ENCODE measurements around the gene CLDN14. TPM values are rescaled to one million over a fixed set of nuclear protein-coding genes. Genes with fewer than 3 reads are reported as not detected.

CLDN14 gene, protein sequence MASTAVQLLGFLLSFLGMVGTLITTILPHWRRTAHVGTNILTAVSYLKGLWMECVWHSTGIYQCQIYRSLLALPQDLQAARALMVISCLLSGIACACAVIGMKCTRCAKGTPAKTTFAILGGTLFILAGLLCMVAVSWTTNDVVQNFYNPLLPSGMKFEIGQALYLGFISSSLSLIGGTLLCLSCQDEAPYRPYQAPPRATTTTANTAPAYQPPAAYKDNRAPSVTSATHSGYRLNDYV
- total RNA-seq, result 0.51 TPM in 1 of 2 replicates, not detected in the other

DNA sequence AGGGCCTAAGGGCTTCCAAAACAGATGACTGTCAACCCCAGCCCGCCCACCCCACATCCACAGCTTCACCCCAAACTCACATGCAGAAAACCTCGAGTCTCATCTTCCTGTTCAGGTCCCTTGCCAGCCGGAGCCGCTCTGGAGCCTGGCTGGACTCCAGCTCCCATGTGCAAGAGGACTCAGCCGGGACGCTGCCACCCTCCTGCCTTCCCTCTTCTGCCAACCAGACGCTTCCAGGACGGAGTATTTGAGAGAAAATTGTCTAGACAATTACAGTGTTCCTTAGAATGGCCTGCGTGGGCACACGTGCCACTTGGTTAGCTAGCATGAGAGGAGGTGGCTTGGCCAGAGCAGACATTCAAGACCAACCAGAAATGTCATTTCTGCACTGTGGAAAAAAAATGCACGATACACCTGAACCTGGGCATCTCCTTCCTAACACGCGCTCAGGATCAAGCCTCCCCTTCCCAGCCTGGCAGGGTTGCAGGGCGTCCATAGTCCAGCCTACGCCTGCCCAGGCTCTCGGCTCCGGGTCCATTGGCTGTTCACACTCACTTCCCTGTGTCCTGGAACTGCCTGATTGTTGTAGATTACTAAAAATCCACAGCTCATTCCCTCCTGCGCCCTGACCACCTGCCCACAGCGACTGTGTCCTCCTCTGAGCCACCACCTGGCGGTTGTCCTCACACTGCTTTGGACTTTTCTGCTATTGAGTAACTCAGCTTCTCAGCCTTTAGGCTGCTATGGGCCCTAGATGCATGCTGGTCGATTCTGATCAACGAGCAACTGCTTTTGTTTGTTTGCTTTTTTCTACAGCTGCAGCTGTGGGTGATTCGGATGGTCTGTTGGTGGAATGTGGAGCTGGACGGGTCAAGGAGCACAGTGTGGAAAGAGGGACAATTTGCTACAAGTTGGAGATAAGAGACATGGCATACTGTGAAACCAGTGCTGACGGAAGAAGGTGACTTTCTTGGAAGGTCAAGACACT, at the start of gene CLDN14:
Gene CLDN14, minus strand, starts transcription at position 708 of the 988 bp plus-strand sequence. CDS start 18,427 bp downstream, outside the sequence.
- intact Hi-C loops (cut with micrococcal nuclease), result no loop called here

DNA sequence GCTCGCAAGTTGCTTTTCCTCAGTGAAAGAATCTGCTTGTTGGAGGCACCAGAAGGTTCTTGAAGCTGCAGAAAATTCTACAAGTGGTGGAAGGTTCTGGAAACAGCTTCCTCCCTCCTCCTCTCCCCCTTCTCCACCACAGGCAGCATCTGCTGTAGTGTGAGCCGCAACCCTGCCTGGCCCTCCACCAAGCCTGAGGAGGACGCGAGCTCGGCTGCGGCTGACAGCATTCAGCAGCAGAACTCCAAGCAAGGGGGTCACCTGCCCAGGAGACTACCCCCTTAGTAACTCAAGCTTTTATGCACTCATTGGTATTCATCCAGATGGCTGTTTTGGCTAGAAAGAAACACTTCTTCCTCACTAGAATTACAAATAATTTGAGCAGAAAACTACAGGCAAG, 48.8 kb upstream of the CLDN14 start:
- intact Hi-C loops (cut with micrococcal nuclease), result no loop called here

GRCh38 chr21:36527317-36527716, 47.4 kb upstream of the CLDN14 start:
- intact Hi-C loops (cut with micrococcal nuclease), result no loop called here

GRCh38 chr21:36526104-36526503, 46.2 kb upstream of the CLDN14 start:
- intact Hi-C loops (cut with micrococcal nuclease), result no loop called here

GRCh38 chr21:36524477-36524876, 44.6 kb upstream of the CLDN14 start:
- intact Hi-C loops (cut with micrococcal nuclease), result no loop called here

DNA sequence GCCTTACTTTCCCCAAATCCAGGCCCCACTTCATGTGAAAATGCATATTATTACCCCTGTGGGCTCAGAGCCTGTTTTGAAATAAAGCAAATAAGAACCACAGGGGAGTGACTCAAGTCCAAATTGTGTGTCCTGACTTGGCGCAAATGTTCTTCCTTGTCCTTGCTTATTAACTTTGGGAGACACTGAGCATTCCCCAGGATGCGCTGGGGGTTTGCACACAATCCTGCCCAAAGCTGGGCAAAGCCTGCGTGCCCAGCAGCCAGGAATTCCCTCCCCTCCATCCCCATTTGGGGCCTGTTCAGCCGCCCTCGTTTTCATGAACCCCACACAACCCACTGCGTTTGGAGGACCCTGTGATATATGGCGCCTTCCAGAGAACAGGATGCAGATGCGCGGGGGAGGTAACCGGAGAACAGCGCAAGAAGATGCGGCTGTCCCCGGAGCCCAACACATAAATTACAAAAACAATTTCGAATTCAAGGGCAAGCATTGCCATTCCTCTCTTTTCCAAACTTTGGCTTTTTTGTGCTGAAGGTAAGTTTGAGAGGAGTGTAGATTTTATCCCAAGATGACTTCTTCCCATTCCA, 42.4 kb upstream of the CLDN14 start:
- intact Hi-C loops (cut with micrococcal nuclease), result no loop called here

DNA sequence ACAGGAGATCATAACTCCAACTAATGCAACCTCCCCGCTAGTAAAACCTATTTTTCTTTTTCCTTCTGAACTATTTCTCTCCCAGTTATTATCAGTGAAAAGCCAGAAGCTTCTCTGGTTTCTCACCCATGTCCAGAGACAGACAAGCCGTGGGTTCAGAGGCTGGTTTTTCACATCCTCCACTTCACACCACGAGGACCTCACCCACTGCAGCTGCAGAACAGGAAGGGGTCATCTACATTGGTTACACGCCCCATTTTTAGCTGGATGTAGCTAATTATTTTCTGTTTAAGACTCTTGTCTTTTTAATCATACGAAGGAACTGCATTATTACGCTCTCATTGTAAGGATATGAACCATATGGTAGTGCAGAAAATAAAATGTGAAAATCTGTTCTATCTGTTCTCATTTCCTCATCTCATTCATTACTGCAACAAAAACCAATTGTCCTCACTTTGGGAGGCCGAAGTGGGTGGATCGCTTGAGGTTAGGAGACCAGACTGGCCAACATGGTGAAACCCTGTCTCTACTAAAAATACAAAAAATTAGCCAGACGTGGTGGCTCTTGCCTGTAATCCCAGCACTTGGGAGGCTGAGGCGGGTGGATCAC, 39.1 kb upstream of the CLDN14 start:
- intact Hi-C loops (cut with micrococcal nuclease), result no loop called here

DNA sequence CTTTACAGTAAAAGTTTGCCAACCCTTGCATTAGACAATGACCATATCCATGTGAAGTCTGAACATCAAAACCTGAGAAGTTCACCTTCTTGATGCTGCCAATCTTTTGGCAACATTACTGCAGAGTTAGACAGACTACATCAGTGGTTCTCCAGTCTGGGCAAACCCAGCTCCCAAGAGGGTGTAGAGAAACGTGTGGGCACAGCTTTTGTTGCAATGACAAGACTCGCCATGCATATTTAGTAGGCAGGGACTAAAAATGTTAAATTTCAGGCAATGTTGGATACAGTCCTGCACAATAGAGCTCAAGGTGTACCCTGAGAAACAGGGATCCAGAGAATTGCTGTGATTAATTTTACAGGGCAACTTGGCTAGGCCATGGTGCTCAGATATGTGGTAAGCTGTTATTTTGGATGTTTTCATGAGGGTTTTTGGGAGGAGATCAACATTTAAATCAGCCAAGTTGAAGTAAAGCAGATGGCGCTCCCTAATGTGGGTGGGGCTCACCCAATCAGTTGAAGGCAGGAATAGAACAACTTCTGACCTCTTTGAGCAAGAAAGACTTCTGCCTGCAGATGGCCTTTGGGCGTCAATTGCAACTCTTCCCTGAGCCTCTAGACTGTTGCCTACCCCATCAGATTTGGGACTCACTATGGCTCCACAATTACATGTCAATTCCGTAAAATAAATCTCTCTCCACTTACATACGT, 37.6 kb upstream of the CLDN14 start:
- intact Hi-C loops (cut with micrococcal nuclease), result no loop called here

- intact Hi-C loops (cut with micrococcal nuclease), result no loop called here
Measured at GRCh38 chr21:36516281-36516680, 36.4 kb upstream of the CLDN14 start.

GRCh38 chr21:36513430-36513829, 33.5 kb upstream of the CLDN14 start:
- intact Hi-C loops (cut with micrococcal nuclease), result no loop called here

DNA sequence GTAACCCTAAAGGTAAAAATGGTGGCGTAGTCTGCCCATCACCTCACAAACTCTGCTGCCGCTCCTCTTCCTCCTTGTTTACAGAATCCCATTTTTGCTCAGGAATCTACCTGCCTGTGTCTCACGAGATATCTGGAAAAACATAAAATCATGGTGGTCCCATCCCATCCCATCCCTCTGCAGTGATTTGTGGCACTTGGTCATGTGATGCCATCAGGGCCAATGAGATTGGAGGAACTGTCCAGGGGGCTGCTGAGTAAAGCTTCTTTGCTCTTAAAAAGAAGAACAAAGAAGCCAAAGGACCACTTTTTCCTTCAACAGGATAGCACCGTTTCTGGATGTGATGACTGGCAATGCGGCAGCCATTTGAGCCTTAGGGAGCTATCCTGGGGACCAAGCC, 33.0 kb upstream of the CLDN14 start:
- intact Hi-C loops (cut with micrococcal nuclease), result no loop called here

- intact Hi-C loops (cut with micrococcal nuclease), result no loop called here
Measured at GRCh38 chr21:36511484-36512220, 31.7 kb upstream of the CLDN14 start.

DNA sequence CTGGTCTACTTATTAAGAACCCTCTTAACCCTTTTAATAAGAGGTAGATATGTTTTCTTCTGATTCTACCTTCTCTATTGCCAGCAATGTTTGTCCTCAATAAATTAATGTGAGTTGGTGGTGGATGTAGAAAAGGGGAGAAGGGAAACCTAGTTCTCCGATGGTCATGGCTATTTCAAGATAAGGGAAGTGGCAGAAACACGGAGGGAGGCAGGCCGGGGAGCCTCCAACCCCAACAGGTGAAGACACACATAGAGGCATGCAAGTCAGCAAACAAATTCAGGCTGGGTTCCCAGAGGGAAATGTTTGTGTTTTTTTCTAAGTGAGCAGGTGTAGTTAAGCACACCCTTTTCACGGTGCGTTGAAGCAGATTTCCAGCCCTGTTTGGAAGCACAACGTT, 31.0 kb upstream of the CLDN14 start:
- intact Hi-C loops (cut with micrococcal nuclease), result no loop called here

DNA sequence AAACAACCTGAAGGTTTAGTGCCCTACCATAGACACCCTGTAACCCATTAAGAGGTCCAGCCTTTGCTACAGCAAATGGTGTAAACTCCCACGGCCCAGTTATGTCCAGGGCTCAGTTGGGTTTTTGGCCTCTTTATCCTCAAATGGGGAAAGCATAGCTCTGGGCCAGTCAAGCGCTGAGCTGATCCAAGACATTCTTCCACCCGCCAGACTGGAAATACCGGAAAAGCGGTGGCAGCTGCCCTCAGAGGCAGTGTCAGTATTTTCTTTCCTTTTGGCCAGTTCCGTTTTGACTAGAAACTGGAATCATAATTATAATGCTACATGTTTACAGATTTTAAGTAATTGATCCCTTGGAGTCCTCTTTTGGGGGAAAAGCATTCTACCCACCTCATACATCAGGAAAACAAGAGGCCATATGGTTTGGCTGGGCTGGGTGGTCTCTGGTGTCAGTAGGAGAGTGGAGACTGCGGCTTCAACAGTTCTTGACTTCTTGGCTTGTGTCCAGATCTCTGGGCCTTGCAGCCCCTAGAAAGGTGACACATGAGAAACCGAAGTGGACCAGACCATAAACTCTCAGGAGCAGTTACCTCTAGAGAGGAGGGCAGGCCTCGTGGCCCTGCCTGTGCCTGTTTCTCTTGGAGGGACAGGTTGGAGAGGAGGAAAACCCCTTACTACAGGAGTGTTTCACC, 30.2 kb upstream of the CLDN14 start:
- intact Hi-C loops (cut with micrococcal nuclease), result no loop called here

DNA sequence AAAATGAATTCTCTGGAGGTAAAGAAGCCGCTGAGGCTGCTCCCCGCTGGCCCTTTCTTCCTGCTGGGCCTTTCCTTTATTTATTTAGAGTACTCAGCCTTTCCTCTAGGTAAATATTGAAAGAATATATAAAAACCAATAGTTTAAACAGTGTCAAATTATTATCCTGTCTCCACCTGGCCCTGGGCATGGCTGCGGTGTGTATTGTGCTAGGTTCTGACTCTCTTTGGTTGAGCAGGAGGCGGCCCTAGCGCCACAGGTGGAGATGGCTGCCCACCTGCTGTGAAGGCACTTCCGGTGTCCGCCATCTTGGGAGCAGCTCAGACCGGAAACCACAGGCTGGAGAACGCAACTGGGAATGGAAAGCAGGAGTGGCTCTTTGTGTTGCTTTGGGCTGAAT, 29.0 kb upstream of the CLDN14 start:
- intact Hi-C loops (cut with micrococcal nuclease), result no loop called here

- intact Hi-C loops (cut with micrococcal nuclease), result no loop called here
Measured at GRCh38 chr21:36507397-36508018, 27.6 kb upstream of the CLDN14 start.

DNA sequence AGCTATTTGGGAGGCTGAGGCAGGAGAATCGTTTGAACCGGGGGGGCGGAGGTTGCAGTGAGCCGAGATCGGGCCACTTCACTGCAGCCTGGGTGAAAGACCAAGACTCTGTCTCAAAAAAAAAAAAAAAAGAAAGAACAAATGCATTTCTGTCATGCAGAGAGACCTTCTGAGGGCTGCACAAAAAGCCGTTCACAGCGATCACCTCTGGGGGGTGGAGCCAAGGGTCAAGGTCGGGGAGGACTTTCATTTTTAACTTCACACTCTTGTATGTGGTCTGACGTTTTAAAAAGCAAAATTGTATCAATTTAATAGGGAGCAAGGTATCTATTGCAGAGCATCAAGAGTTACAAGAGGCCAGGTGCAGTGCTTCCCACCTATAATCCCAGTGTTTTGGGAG, 26.6 kb upstream of the CLDN14 start:
- intact Hi-C loops (cut with micrococcal nuclease), result no loop called here

GRCh38 chr21:36504067-36505058, 24.4 kb upstream of the CLDN14 start:
- intact Hi-C loops (cut with micrococcal nuclease), result loop anchor here (1.0 to 5.0 kb wide), 4 partner anchors 85 to 508 kb away; no protein-coding TSS in a partner anchor

Data from T-helper 1 cell treated with Interleukin-12 subunit alpha and Interleukin-12 subunit beta and Interleukin-4 antibody, amounts not matched to agents 30 ng/mL and 1 ng/mL, for 36 hours (primary cell).